NCI-H446 treated with DMSO at 0.1 percent for 48 hours (cell line): ENCODE data around the gene PAPPA.

Experiments
- DNase-seq: peaks from one replicate; lab custom pipeline; 2025; lab: John Stamatoyannopoulos, UW

The PAPPA gene

GRCh38 chr9:116275418-116276195 is 122.0 kb downstream of the PAPPA start:
- DNase-seq = no peak

- DNase-seq = no peak
These were observed 122.6 kb downstream of the PAPPA start for GRCh38 chr9:116276196-116276493.

- no peak for DNase-seq
These were observed 123.1 kb downstream of the PAPPA start for GRCh38 chr9:116276651-116277121.

GRCh38 chr9:116278326-116278725 is 124.7 kb downstream of the PAPPA start:
- no peak for DNase-seq

DNA sequence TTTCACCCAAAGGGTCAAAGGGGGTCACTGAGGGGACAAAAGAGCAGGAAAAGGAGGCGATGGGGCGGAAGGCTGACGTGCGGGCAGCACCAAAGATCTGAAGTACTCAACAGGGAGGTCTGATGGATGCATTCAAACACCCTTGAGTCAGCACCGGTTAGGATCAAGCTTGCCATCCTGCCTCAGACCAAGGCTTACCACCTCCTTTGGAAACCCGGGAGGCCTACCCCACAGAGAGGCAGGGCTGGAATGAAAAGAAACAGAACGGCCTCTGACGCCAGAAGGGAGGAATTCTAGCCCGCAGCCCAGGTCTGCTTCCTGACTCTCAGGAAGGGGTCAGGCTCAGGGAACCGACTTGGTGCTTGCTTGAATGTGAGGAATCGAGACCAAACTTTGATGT is 125.6 kb downstream of the PAPPA start:
- DNase-seq = no peak

GRCh38 chr9:116280529-116280928 is 126.9 kb downstream of the PAPPA start:
- DNase-seq = no peak

DNA sequence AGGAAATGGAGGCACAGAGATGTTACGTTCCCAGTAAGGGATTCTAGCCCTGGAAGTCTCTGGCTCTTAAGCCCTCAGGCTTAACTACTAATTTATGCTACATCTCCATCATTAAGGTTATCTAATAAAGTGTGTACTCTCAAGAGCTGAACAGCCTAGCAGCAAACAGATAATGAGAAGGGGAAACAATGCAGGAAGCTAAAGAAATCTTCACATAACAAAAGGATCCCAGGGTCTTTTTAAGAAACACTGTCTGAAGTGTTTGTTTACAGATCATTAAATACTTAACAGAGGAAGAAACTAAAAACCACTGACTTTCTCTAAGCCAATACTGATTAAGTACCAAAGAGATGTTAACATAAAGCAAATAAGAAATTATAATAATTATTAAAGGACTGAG is 129.0 kb downstream of the PAPPA start:
- DNase-seq = no peak

- no peak for DNase-seq
These were observed 130.9 kb downstream of the PAPPA start for GRCh38 chr9:116284518-116284917.

- no peak for DNase-seq
These were observed 131.7 kb downstream of the PAPPA start for GRCh38 chr9:116285320-116285719.

- no peak for DNase-seq
These were observed 132.7 kb downstream of the PAPPA start for GRCh38 chr9:116286297-116286696.

GRCh38 chr9:116287721-116288120 is 134.1 kb downstream of the PAPPA start:
- no peak for DNase-seq

DNA sequence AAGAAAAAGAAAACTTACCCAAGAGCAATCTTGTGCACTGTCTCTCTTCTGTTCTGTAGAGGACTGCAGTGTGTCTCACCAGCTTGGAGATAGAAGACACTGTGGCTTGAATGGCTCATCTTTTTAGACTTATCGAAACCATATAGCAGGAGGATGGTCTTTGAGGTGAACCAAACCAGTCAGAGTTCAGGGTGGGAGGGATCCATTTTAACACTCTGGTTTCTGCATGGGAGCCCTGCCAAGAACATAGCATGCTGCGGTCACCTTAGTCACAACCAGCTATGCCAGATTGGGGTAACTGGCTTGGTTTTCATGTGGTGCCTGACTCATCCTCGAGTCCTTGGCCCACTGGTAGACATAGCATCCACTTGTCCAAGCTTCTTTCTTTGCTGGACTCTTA is 135.1 kb downstream of the PAPPA start:
- no peak for DNase-seq

- DNase-seq = no peak
These were observed 143.8 kb downstream of the PAPPA start for GRCh38 chr9:116297346-116297745.

GRCh38 chr9:116298249-116298648 is 144.7 kb downstream of the PAPPA start:
- DNase-seq = no peak

- DNase-seq = no peak
These were observed 145.3 kb downstream of the PAPPA start for GRCh38 chr9:116298878-116299391.

GRCh38 chr9:116300360-116300870 is 146.8 kb downstream of the PAPPA start:
- DNase-seq = no peak

- no peak for DNase-seq
These were observed 149.7 kb downstream of the PAPPA start for GRCh38 chr9:116303270-116303669.

DNA sequence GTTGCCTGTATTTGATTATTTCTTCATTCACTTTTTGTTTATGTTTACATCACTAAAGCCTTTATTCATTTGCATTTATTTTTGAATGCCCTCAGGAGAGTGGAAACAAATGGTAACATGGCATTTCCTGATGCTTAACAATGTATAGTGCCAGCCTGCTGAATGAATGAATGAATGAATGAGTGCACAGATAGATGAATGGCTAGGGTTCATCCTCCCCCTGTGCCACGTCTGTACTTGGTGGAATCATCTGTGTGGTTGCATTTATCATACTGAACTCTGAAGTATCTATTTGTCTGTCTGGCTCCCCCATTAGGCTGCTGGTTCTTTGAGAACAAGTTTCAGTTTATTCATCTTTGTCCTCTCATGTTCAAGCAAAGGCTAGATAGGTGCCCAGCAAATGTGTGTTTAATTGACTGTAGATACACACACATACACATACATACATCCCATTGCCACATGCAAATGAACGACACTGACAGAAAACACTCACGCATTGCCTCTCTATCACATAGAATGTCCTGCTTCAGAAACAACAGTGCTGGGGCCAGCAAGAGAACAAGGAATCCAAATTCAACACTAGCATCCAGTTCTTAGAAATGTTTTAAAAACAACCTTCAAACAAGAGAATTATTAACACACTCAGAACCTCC is 150.4 kb downstream of the PAPPA start:
- no peak for DNase-seq

GRCh38 chr9:116304761-116305160 is 151.2 kb downstream of the PAPPA start:
- DNase-seq = no peak

GRCh38 chr9:116308076-116308475 is 154.5 kb downstream of the PAPPA start:
- no peak for DNase-seq

GRCh38 chr9:116309900-116310611 is 156.5 kb downstream of the PAPPA start:
- DNase-seq = no peak

DNA sequence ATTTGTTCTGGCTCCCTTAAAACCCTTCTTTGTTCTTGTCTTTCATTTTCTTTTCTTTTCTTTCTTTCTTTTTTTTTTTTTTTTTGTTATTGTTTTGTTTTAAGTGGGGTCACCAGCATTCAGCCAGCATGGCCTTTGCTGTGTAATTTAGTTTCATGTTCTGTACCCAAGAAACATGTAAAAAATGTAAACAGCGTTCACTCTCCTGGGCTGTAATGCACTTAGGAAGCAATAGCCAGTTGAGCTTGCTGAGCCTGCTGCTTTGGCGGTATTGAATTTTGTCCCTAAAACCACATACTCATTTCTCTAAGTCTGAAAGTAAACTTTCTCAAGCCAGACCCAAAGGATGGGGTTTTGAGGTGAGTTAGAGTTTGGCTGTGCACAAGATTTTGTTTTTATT is 158.6 kb downstream of the PAPPA start:
- DNase-seq = no peak

- no peak for DNase-seq
These were observed 160.0 kb downstream of the PAPPA start for GRCh38 chr9:116313638-116314037.
